Immature natural killer cell (primary cell): ENCODE measurements around the gene RAB7A. TPM values are rescaled to one million over a fixed set of nuclear protein-coding genes. Genes with fewer than 3 reads are reported as not detected.
"Not testable (repeated sequence)": the region's sequence is repeated elsewhere in the genome, so short reads cannot be mapped to it uniquely, and the experiment has no call there.

Source experiments
- DNase-seq, 3 donors: peaks; one replicate each; pipeline ENCODE4 v3.0.0; 2022; ENCODE audit warnings: mixed read lengths in 1 of 3
- H3K27ac Mint-ChIP-seq, 6 donors: one replicate each; pipeline ENCODE4 v1.8.0; 2020; ENCODE audit warnings: mixed read lengths in 6 of 6, mild to moderate bottlenecking in 5 of 6, inconsistent platforms in 4 of 6, moderate library complexity in 3 of 6
- H3K27me3 Mint-ChIP-seq, 3 donors: one replicate each; pipeline ENCODE4 v1.8.0; 2020 to 2021; ENCODE audit warnings: low read depth in 3 of 3, mild to moderate bottlenecking in 3 of 3, mixed read lengths in 3 of 3, moderate library complexity in 3 of 3, inconsistent platforms in 1 of 3
- H3K36me3 Mint-ChIP-seq, 3 donors: one replicate each; pipeline ENCODE4 v1.8.0; 2020; ENCODE audit warnings: mixed read lengths in 3 of 3, inconsistent platforms in 2 of 3, mild to moderate bottlenecking in 2 of 3
- H3K4me1 Mint-ChIP-seq, 2 donors: one replicate each; pipeline ENCODE4 v1.8.0; 2020; ENCODE audit warnings: inconsistent platforms in 2 of 2, mild to moderate bottlenecking in 2 of 2, mixed read lengths in 2 of 2, moderate library complexity in 1 of 2
- H3K4me3 Mint-ChIP-seq, 5 donors: one replicate each; pipeline ENCODE4 v1.8.0; 2020; ENCODE audit warnings: mild to moderate bottlenecking in 5 of 5, mixed read lengths in 5 of 5, inconsistent platforms in 3 of 5, moderate library complexity in 3 of 5
- H3K9me3 Mint-ChIP-seq, 6 donors: one replicate each; pipeline ENCODE4 v1.8.0; 2020; ENCODE audit warnings: mild to moderate bottlenecking in 6 of 6, mixed read lengths in 6 of 6, inconsistent platforms in 4 of 6, moderate library complexity in 3 of 6
- polyA plus RNA-seq, 3 donors: library from polyadenylated mRNA; unstranded; fragments of 300-500 nt; fragmentation: Illumina TruSeq; gene quantifications; one replicate each; pipeline ENCODE4 v1.2.3, GENCODE V29; 2021

RAB7A gene
- polyA plus RNA-seq, 3 donors from 2014 or later = 201 to 313 (median 244) TPM

GRCh38 chr3:128725547-128726022 lies 398 bp upstream of the RAB7A start:
- peak overlapping the region; percentile 90 to 98 (median 97) for H3K27ac Mint-ChIP-seq
- H3K36me3 Mint-ChIP-seq = no peaks in the 10 kb centered on the region
- H3K9me3 Mint-ChIP-seq = no peaks in the 10 kb centered on the region
- no peak for DNase-seq
- peaks cover 8 to 16% (median 10%) of the 10 kb centered on the region in 3 donors for H3K27me3 Mint-ChIP-seq
- H3K4me1 Mint-ChIP-seq = peaks cover 48 to 57% of the 10 kb centered on the region in 2 donors
- peak overlapping the region; percentile 91 to 98 (median 96) for H3K4me3 Mint-ChIP-seq

GRCh38 chr3:128727059-128727458 lies 1.1 kb downstream of the RAB7A start:
- Mint-ChIP-seq H3K4me3 (peak overlapping the region; percentile 93 to 100 (median 96)), H3K4me1 (peaks cover 60 to 68% of the 10 kb centered on the region in 2 donors), H3K9me3 (no peaks in the 10 kb centered on the region), H3K27me3 (peaks cover 2 to 16% (median 8%) of the 10 kb centered on the region in 3 donors), H3K36me3 (no peaks in the 10 kb centered on the region), H3K27ac (peak overlapping the region; percentile 80 to 98 (median 94))
- no peak for DNase-seq

DNA sequence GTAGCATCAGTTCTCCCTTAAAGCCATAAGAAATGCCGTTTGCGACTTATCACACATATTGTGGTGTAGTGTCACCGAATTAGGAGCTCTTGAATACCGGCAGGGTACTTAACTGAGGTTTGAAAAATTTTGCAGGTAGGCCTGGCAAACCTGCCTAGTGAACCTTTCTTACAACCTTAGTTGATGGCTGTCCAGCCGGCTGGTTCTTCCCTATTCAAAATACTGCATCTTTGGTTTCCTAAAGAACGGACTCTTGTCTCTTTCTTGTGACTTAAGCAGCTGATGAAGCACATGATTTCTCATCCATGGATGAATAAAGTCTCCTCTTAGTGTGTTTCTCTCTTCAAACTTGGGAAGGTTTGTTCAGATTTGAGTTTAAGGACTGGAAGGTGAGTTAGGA lies 1.5 kb downstream of the RAB7A start:
- no peaks in the 10 kb centered on the region for H3K36me3 Mint-ChIP-seq
- H3K27me3 Mint-ChIP-seq = peaks cover 2 to 16% (median 8%) of the 10 kb centered on the region in 3 donors
- H3K9me3 Mint-ChIP-seq = no peaks in the 10 kb centered on the region
- peak overlapping the region; percentile 93 to 100 (median 96) for H3K4me3 Mint-ChIP-seq
- H3K4me1 Mint-ChIP-seq = peaks cover 65 to 73% of the 10 kb centered on the region in 2 donors
- DNase-seq = no peak
- peak overlapping the region; percentile 80 to 98 (median 94) for H3K27ac Mint-ChIP-seq

- no peaks in the 10 kb centered on the region for H3K36me3 Mint-ChIP-seq
- peak overlapping the region; percentile 93 to 100 (median 96) for H3K4me3 Mint-ChIP-seq
- H3K27ac Mint-ChIP-seq = peak overlapping the region; percentile 27 to 98 (median 92)
- peaks cover 2 to 16% (median 8%) of the 10 kb centered on the region in 3 donors for H3K27me3 Mint-ChIP-seq
- H3K4me1 Mint-ChIP-seq = peaks cover 70 to 78% of the 10 kb centered on the region in 2 donors
- no peak for DNase-seq
- H3K9me3 Mint-ChIP-seq = no peaks in the 10 kb centered on the region
Observed at GRCh38 chr3:128727996-128728395, 2.0 kb downstream of the RAB7A start.

- H3K4me3 Mint-ChIP-seq = peak overlapping the region; percentile 12 to 98 (median 68)
- not testable (repeated sequence) for H3K9me3 Mint-ChIP-seq, DNase-seq, H3K36me3 Mint-ChIP-seq
- peaks cover 2 to 16% (median 8%) of the 10 kb centered on the region in 3 donors for H3K27me3 Mint-ChIP-seq
- H3K4me1 Mint-ChIP-seq = peaks cover 75 to 83% of the 10 kb centered on the region in 2 donors
- H3K27ac Mint-ChIP-seq = peak overlapping the region in 4 of 6 donors; percentile 23 to 98 (median 54)
Observed at GRCh38 chr3:128728521-128728920, 2.5 kb downstream of the RAB7A start.

- Mint-ChIP-seq H3K4me3 (peak overlapping the region in 4 of 5 donors; percentile 12 to 57 (median 28)), H3K4me1 (peaks cover 91 to 92% of the 10 kb centered on the region in 2 donors), H3K27ac (peak overlapping the region in 3 of 6 donors; percentile 11 to 48 (median 48)), H3K9me3 (no peaks in the 10 kb centered on the region), H3K27me3 (peaks cover 2 to 11% (median 8%) of the 10 kb centered on the region in 3 donors), H3K36me3 (no peaks in the 10 kb centered on the region)
- no peak for DNase-seq
Observed at GRCh38 chr3:128730471-128730870, 4.5 kb downstream of the RAB7A start.

- peak overlapping the region; percentile 15 to 67 (median 53) for H3K4me3 Mint-ChIP-seq
- H3K4me1 Mint-ChIP-seq = peaks cover 77 to 84% of the 10 kb centered on the region in 2 donors
- H3K36me3 Mint-ChIP-seq = peaks cover 0 to 5% (median 0%) of the 10 kb centered on the region in 3 donors
- H3K27me3 Mint-ChIP-seq = no peaks in the 10 kb centered on the region
- peaks cover 0 to 2% (median 0%) of the 10 kb centered on the region in 6 donors for H3K9me3 Mint-ChIP-seq
- no peak for DNase-seq
- peak overlapping the region; percentile 6 to 63 (median 17) for H3K27ac Mint-ChIP-seq
Observed at GRCh38 chr3:128734523-128735189, 8.7 kb downstream of the RAB7A start.

DNA sequence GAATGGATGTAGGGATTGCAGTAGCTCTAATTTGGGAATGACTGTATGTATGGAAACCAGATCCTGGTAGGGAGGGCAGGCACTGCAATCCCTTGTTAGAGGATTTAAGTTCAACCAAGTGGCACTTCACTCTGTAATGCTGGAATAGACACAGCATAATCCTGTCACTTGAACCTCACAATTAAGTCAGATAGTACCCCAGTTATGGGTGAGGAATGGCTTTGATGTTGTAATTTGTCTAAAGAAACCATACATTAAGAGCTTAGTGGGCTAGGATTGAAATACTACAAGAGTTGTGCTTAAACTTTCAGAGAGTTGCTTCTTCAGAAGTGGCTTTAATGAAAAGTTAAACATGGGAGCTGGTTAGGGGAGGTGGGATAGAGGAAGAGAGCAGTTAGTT lies 9.3 kb downstream of the RAB7A start:
- H3K36me3 Mint-ChIP-seq = peaks cover 0 to 5% (median 0%) of the 10 kb centered on the region in 3 donors

GRCh38 chr3:128735884-128736283 lies 9.9 kb downstream of the RAB7A start:
- peak overlapping the region in 5 of 6 donors; percentile 6 to 63 (median 60) for H3K27ac Mint-ChIP-seq
- H3K4me1 Mint-ChIP-seq = peaks cover 69 to 79% of the 10 kb centered on the region in 2 donors
- peak overlapping the region in 1 of 5 donors; percentile 10 for H3K4me3 Mint-ChIP-seq

More for the DNA sequence above, 9.3 kb downstream of the RAB7A start:
- Mint-ChIP-seq H3K27me3 (peaks cover 0 to under 1% (median 0%) of the 10 kb centered on the region in 3 donors), H3K4me1 (peaks cover 71 to 79% of the 10 kb centered on the region in 2 donors), H3K4me3 (peak overlapping the region; percentile 15 to 67 (median 53)), H3K27ac (peak overlapping the region; percentile 6 to 63 (median 42)), H3K9me3 (peaks cover 0 to 2% (median 0%) of the 10 kb centered on the region in 6 donors)
- DNase-seq = no peak

DNA sequence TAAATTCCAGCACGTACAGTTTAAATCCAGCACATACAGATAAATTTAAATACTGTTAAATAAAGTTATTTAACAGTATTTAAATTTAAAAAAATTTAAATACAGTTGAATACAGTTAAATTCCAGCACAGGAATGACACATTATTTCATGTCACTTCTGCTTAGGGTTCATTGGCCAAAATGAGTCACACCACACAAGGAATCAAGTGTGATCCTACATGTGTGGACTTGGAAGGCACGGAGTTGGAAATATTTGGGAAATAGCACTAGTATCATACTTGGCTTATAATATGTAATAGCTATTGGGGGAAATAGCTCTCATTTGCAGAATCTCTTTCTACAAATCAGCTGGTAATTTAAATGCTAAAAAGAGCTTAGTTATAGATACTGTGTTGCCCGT lies 10.6 kb downstream of the RAB7A start:
- peaks cover 67 to 79% of the 10 kb centered on the region in 2 donors for H3K4me1 Mint-ChIP-seq
- peaks cover 0 to 5% (median under 1%) of the 10 kb centered on the region in 3 donors for H3K36me3 Mint-ChIP-seq
- DNase-seq = no peak
- peak overlapping the region in 2 of 6 donors; percentile 29 to 60 for H3K27ac Mint-ChIP-seq
- no peak overlapping the region for H3K4me3 Mint-ChIP-seq
- H3K27me3 Mint-ChIP-seq = peaks cover 0 to 6% (median 0%) of the 10 kb centered on the region in 3 donors
- H3K9me3 Mint-ChIP-seq = peaks cover 0 to 2% (median 0%) of the 10 kb centered on the region in 6 donors

More at GRCh38 chr3:128735884-128736283, 9.9 kb downstream of the RAB7A start:
- Mint-ChIP-seq H3K9me3 (peaks cover 0 to 2% (median 0%) of the 10 kb centered on the region in 6 donors), H3K36me3 (peaks cover 0 to 5% (median 0%) of the 10 kb centered on the region in 3 donors), H3K27me3 (peaks cover 0 to 4% (median 0%) of the 10 kb centered on the region in 3 donors)
- DNase-seq = no peak

GRCh38 chr3:128740621-128741020 lies 14.6 kb downstream of the RAB7A start:
- H3K4me3 Mint-ChIP-seq = peak overlapping the region in 3 of 5 donors; percentile 5 to 26 (median 14)
- DNase-seq = no peak
- peaks cover 7 to 13% (median 9%) of the 10 kb centered on the region in 3 donors for H3K36me3 Mint-ChIP-seq
- peaks cover 0 to 2% (median 0%) of the 10 kb centered on the region in 6 donors for H3K9me3 Mint-ChIP-seq
- H3K4me1 Mint-ChIP-seq = peaks cover 48 to 55% of the 10 kb centered on the region in 2 donors
- peaks cover 0 to 10% (median 7%) of the 10 kb centered on the region in 3 donors for H3K27me3 Mint-ChIP-seq
- H3K27ac Mint-ChIP-seq = peak overlapping the region in 4 of 6 donors; percentile 4 to 51 (median 32)

GRCh38 chr3:128742821-128743594 lies 17.0 kb downstream of the RAB7A start:
- no peak overlapping the region for H3K4me3 Mint-ChIP-seq
- H3K27ac Mint-ChIP-seq = no peak overlapping the region
- peaks cover 46 to 49% of the 10 kb centered on the region in 2 donors for H3K4me1 Mint-ChIP-seq
- DNase-seq = no peak
- H3K9me3 Mint-ChIP-seq = peaks cover 0 to 2% (median 0%) of the 10 kb centered on the region in 6 donors
- H3K27me3 Mint-ChIP-seq = peaks cover 0 to 10% (median 7%) of the 10 kb centered on the region in 3 donors
- peaks cover 7 to 13% (median 9%) of the 10 kb centered on the region in 3 donors for H3K36me3 Mint-ChIP-seq

GRCh38 chr3:128745742-128746141 lies 19.8 kb downstream of the RAB7A start:
- Mint-ChIP-seq H3K4me1 (peaks cover 57 to 58% of the 10 kb centered on the region in 2 donors), H3K4me3 (no peak overlapping the region), H3K27ac (peak overlapping the region in 2 of 6 donors; percentile 18 to 38), H3K36me3 (peaks cover 3 to 13% (median 7%) of the 10 kb centered on the region in 3 donors), H3K27me3 (peaks cover 0 to 9% (median 8%) of the 10 kb centered on the region in 3 donors), H3K9me3 (no peaks in the 10 kb centered on the region)
- no peak for DNase-seq
